Endothelial cell of umbilical vein (primary cell): Measurements from ENCODE around the gene ANKRD50. TPM values are rescaled to one million over a fixed set of nuclear protein-coding genes. Genes with fewer than 3 reads are reported as not detected.

Experiments used
- BruUV-seq: library from RNA; stranded (reverse); fragments of 400-500 nt; replicated peaks from 2 replicates; lab custom pipeline; 2021; lab: Mats Ljungman, UMichigan
- CTCF ChIA-PET: fragments of 300-600, 350-600 bp; sonication (Branson Sonifier 250); formaldehyde crosslinking; loops from one replicate; lab custom pipeline; 2021; ENCODE audit warnings: antibody characterized with exemption, inconsistent platforms; lab: Charles Lee
- POLR2A ChIA-PET: fragments of 300-600, 350-600 bp; sonication (Branson Sonifier 250); formaldehyde crosslinking; loops from one replicate; lab custom pipeline; 2021; ENCODE audit warnings: antibody characterized with exemption, inconsistent platforms; lab: Charles Lee
- DNase-seq: peaks from one replicate; pipeline ENCODE4 v3.0.0-alpha.2; 2011; ENCODE audit warnings: low read depth, low spot score
- FAIRE-seq: peaks from 2 replicates; lab custom pipeline; 2011; peaks lifted over from hg19 to GRCh38; lab: Jason Lieb, UNC
- H2AFZ ChIP-seq: 2 replicates; pipeline ENCODE4 v1.6.0; 2012; ENCODE audit warnings: low read depth, low read length, control low read depth, inconsistent platforms
- H3K27ac ChIP-seq: 2 replicates; pipeline ENCODE4 v1.5.1; 2011; ENCODE audit warnings: low read depth, mild to moderate bottlenecking, control low read depth, low read length, moderate library complexity; ENCODE audit not compliant: insufficient read depth
- H3K27me3 ChIP-seq, 2 experiments: 2 replicates each; pipeline versions ENCODE4 v1.6.0 to v1.6.1; 2011; ENCODE audit warnings: low read length in 2 of 2, mixed read lengths in 1 of 2; ENCODE audit not compliant: control insufficient read depth in 2 of 2, insufficient read depth in 2 of 2
- H3K36me3 ChIP-seq, 2 experiments: 2 replicates in 1 of 2; 3 replicates in 1 of 2; pipeline ENCODE4 v1.5.1; 2011; ENCODE audit warnings: low read length in 2 of 2, mild to moderate bottlenecking in 1 of 2, moderate library complexity in 1 of 2; ENCODE audit not compliant: control insufficient read depth in 2 of 2, insufficient read depth in 2 of 2; ENCODE audit errors: extremely low read depth in 1 of 2
- H3K4me1 ChIP-seq: 3 replicates; pipeline ENCODE4 v1.5.1; 2011; ENCODE audit warnings: mild to moderate bottlenecking, low read length; ENCODE audit not compliant: control insufficient read depth, insufficient read depth; ENCODE audit errors: extremely low read depth
- H3K4me2 ChIP-seq: 2 replicates; pipeline ENCODE4 v1.6.1; 2011; ENCODE audit warnings: low read length, control low read depth, mixed read lengths; ENCODE audit not compliant: insufficient read depth
- H3K4me3 ChIP-seq, 3 experiments: fragments of 200-600 bp in 1 of 3; sonication (generic), shearing (Covaris generic) in 1 of 3; replicated peaks in 1 of 3; 2 replicates each; pipeline ENCODE4 v1.5.1; 2011 to 2016; ENCODE audit warnings: control low read depth in 3 of 3, low read length in 3 of 3, mild to moderate bottlenecking in 2 of 3, inconsistent platforms in 1 of 3, low read depth in 1 of 3, moderate library complexity in 1 of 3; ENCODE audit not compliant: insufficient read depth in 1 of 3
- H3K79me2 ChIP-seq: 2 replicates; pipeline ENCODE4 v1.6.0; 2012; ENCODE audit warnings: low read length, inconsistent platforms; ENCODE audit not compliant: control insufficient read depth, insufficient read depth
- H3K9ac ChIP-seq: replicated peaks from 2 replicates; pipeline ENCODE3; 2011; ENCODE audit warnings: low read length, control low read depth; ENCODE audit not compliant: insufficient read depth; ENCODE audit errors: extremely low read depth
- H3K9me1 ChIP-seq: replicated peaks from 3 replicates; pipeline ENCODE4 v1.6.0; 2011; ENCODE audit warnings: mild to moderate bottlenecking, low read length; ENCODE audit not compliant: control insufficient read depth, insufficient read depth; ENCODE audit errors: extremely low read depth
- H3K9me3 ChIP-seq: replicated peaks from 2 replicates; pipeline ENCODE4 v1.5.1; 2012; ENCODE audit warnings: low read length, inconsistent platforms; ENCODE audit not compliant: control insufficient read depth, insufficient read depth
- H4K20me1 ChIP-seq: replicated peaks from 2 replicates; pipeline ENCODE3; 2011; ENCODE audit warnings: mild to moderate bottlenecking, low read length; ENCODE audit not compliant: control insufficient read depth, insufficient read depth; ENCODE audit errors: extremely low read depth
- EZH2 ChIP-seq: IDR thresholded peaks from 2 replicates; pipeline ENCODE4 v1.6.1; 2012; ENCODE audit warnings: borderline replicate concordance, low read depth, mild to moderate bottlenecking, moderate library complexity, low read length, inconsistent platforms; ENCODE audit not compliant: severe bottlenecking
- FOS ChIP-seq: IDR thresholded peaks from 2 replicates; pipeline ENCODE4 v1.6.1; 2011; ENCODE audit warnings: mild to moderate bottlenecking, low read length, moderate library complexity, borderline replicate concordance; ENCODE audit not compliant: insufficient read depth
- JUN ChIP-seq: IDR thresholded peaks from 2 replicates; pipeline ENCODE4 v1.6.1; 2011; ENCODE audit warnings: borderline replicate concordance, low read depth; ENCODE audit not compliant: insufficient read length, insufficient read depth
- MYC ChIP-seq: IDR thresholded peaks from one replicate; pipeline ENCODE4 v1.6.1; 2011; ENCODE audit warnings: mild to moderate bottlenecking, low read depth, low read length
- dilution Hi-C: fragments of 300-500 bp; cut with MboI; formaldehyde crosslinking; loops from one replicate; pipeline ENCODE4 v1.15.0; 2019; ENCODE audit warnings: low sequenced_read_pairs; ENCODE audit not compliant: extremely low pct_ligation_motif_present
- intact Hi-C: fragments of 100-400 bp; cut with micrococcal nuclease; formaldehyde crosslinking; loops from one replicate; pipeline ENCODE4 v1.10.0; 2022
- polyA plus RNA-seq, 4 experiments: library from polyadenylated mRNA; depleted of rRNA in 3 of 4; stranded (reverse) in 3 of 4; unstranded in 1 of 4; fragments of >200 nt; gene quantifications; 2 replicates each; pipeline versions ENCODE4 v1.2.1 to v1.2.3, GENCODE V29; 2011 to 2012; ENCODE audit warnings: missing spikeins in 1 of 4
- total RNA-seq: library from RNA; stranded (reverse); gene quantifications from 2 replicates; pipeline ENCODE4 v1.2.3, GENCODE V29; 2021
- TF ChIP-seq, protein P1 (sequence below): IDR thresholded peaks from 2 replicates; pipeline ENCODE4 v1.6.1; 2011; ENCODE audit not compliant: insufficient read depth, insufficient read length
- TF ChIP-seq, protein P2 (sequence below), 2 donors: IDR thresholded peaks; 1 replicate in 1 of 2; 2 replicates in 1 of 2; pipeline ENCODE4 v1.5.1; 2011; ENCODE audit warnings: low read length in 2 of 2, mild to moderate bottlenecking in 2 of 2, moderate library complexity in 2 of 2, control low read depth in 1 of 2, inconsistent platforms in 1 of 2, low read depth in 1 of 2; ENCODE audit not compliant: insufficient read depth in 1 of 2; ENCODE audit errors: extremely low read depth in 1 of 2

ANKRD50 gene
- total and polyA plus RNA-seq, 2 donors (not counting 3 experiments of a cell fraction or from before 2014, with no cell fraction given) = 24.5 to 63.6 TPM

DNA sequence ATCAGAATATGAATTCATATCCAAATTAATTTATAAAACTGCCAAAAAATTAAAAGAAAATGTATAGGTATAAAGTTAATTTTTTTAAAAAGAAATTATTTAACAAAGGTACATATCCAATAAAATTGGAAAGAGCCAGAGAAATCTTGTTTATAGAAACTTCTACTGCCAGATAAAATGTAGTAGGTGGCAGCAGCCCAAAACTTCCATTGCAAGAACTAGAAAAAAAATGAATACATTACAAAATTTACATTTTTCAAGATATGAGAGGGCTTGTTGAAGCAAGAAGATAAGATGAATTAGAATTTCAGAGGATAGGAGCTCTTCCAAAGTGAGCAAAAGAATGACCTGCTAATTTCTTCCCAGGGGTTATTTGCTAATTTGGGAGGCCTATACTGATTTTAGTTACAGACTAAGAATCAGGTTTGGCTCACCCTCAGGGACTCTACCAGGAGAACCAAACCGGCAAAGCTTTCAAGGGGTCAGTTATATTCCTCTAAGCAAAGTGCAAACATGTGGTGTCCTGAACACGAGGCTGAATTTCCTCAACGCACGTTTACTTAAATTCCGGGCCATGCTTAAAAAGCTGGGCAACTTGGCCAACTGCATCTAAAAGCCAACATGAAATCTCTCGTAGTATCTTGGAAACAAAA, 17.5 kb downstream of the ANKRD50 start:
- BruUV-seq = no TSS peak
- TF ChIP-seq EZH2 (no peak), MYC (no peak), JUN (no peak), FOS (no peak)
- TF ChIP-seq, protein P1, sequence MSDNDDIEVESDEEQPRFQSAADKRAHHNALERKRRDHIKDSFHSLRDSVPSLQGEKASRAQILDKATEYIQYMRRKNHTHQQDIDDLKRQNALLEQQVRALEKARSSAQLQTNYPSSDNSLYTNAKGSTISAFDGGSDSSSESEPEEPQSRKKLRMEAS = no peak
- TF ChIP-seq, protein P2, sequence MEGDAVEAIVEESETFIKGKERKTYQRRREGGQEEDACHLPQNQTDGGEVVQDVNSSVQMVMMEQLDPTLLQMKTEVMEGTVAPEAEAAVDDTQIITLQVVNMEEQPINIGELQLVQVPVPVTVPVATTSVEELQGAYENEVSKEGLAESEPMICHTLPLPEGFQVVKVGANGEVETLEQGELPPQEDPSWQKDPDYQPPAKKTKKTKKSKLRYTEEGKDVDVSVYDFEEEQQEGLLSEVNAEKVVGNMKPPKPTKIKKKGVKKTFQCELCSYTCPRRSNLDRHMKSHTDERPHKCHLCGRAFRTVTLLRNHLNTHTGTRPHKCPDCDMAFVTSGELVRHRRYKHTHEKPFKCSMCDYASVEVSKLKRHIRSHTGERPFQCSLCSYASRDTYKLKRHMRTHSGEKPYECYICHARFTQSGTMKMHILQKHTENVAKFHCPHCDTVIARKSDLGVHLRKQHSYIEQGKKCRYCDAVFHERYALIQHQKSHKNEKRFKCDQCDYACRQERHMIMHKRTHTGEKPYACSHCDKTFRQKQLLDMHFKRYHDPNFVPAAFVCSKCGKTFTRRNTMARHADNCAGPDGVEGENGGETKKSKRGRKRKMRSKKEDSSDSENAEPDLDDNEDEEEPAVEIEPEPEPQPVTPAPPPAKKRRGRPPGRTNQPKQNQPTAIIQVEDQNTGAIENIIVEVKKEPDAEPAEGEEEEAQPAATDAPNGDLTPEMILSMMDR (IDR thresholded peaks at IDR 0.05; ENCODE audit: extremely low read depth in 1 of 2, insufficient read depth in 1 of 2, low read depth in 1 of 2, low read length in 2 of 2) = no peak
- ChIA-PET CTCF (interaction anchor here (1.2 to 1.7 kb wide), 3 partner anchors 8 to 35 kb away, joined by 3 to 5 read pairs (median 3); no protein-coding TSS in a partner anchor), POLR2A (no interaction called here)
- DNase-seq = no peak
- Histone ChIP-seq H3K4me3 (no peak overlapping the region), H3K27me3 (no peaks in the 10 kb centered on the region), H3K9me3 (no peaks in the 10 kb centered on the region), H3K79me2 (peaks cover 98% of the 10 kb centered on the region), H4K20me1 (peaks cover 6% of the 10 kb centered on the region), H3K4me1 (peaks cover 16% of the 10 kb centered on the region), H3K4me2 (no peak overlapping the region), H3K9me1 (no peaks in the 10 kb centered on the region), H3K27ac (no peak overlapping the region), H2AFZ (no peak overlapping the region), H3K9ac (no peak overlapping the region), H3K36me3 (peaks cover 5 to 14% of the 10 kb centered on the region in 2 experiments)
- dilution Hi-C loops = no loop called here
- intact Hi-C loops = no loop called here
- FAIRE-seq = no peak
